ENCODE results near the gene DNAJC13. TPM values are rescaled to one million over a fixed set of nuclear protein-coding genes. Genes with fewer than 3 reads are reported as not detected.

The DNAJC13 gene
- total RNA-seq, 1 experiment from 2014 or later = 43.2 TPM

DNA sequence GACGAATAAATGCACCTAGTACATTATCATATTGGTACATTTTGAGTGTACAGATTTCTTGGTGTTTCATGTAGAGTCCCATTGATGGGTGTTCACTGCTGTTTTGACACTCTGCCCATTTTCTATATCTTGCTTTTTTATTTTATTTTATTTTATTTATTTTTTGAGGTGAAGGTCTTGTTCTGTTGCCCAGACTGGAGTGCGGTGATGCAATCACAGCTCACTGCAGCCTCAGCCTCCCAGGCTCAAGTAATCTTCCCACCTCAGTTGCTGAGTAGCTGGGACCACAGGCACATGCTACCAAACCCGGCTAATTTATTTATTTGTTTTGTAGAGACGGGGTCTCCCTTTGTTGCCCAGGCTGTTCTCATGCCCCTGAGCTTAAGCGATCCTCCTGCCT lies 44.2 kb downstream of the DNAJC13 start:
- Histone ChIP-seq H3K27ac (no peak overlapping the region), H3K27me3 (replicated peaks) (no peaks in the 10 kb centered on the region), H3K4me3 (no peak overlapping the region), H3K36me3 (peaks cover 72% of the 10 kb centered on the region), H3K4me1 (replicated peaks) (no peaks in the 10 kb centered on the region), H3K9me3 (replicated peaks) (no peaks in the 10 kb centered on the region)
- no peak for DNase-seq (ENCODE audit: low read depth in 1 of 2, low spot score in 2 of 2)

DNA sequence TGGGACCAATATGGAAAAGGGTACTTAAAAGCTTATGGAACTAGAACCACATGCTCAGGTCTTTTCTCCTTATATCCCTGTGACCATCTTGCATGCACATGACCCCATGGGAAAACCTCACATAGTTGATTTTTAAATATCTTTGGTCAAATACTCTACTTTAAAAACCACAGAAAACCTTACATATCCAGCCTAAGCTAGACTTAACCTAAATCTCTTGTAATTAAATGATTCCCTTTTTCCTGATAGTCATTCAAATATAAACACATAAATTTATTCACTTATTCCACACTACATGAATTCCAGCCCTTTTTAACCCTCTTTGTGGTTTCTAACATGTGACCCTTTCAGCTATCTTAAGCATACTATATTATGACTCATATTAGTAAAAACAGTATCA lies 46.8 kb downstream of the DNAJC13 start:
- Histone ChIP-seq H3K36me3 (peaks cover 72% of the 10 kb centered on the region), H3K9me3 (replicated peaks) (no peaks in the 10 kb centered on the region), H3K4me3 (no peak overlapping the region), H3K27me3 (replicated peaks) (no peaks in the 10 kb centered on the region), H3K4me1 (replicated peaks) (no peaks in the 10 kb centered on the region), H3K27ac (no peak overlapping the region)
- no peak for DNase-seq (ENCODE audit: low read depth in 1 of 2, low spot score in 2 of 2)

DNA sequence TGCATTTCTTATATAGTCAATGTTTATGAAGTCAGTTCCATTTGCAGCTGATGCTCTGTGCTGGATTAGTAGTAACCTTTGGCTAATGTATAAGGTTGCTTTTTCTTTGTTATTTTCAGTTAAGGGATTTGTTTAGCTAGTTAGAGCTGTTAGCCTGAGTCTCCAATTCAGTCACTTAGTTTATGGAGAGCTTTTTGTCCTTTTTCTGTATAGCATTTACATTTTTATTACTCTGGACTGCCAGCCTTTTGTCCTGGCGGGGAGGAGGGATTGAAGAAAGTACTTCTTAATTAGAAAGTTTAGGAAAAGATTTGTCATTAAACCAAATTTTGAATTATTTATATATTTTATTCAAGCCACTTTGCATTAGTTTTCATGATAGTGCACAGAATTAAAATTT lies 52.0 kb downstream of the DNAJC13 start:
- H3K4me3 ChIP-seq = no peak overlapping the region
- H3K27ac ChIP-seq = no peak overlapping the region
- DNase-seq (ENCODE audit: low read depth in 1 of 2, low spot score in 2 of 2) = no peak
- H3K27me3 ChIP-seq (replicated peaks) = no peaks in the 10 kb centered on the region
- H3K9me3 ChIP-seq (replicated peaks) = no peaks in the 10 kb centered on the region
- H3K4me1 ChIP-seq (replicated peaks) = no peaks in the 10 kb centered on the region
- peaks cover 54% of the 10 kb centered on the region for H3K36me3 ChIP-seq

DNA sequence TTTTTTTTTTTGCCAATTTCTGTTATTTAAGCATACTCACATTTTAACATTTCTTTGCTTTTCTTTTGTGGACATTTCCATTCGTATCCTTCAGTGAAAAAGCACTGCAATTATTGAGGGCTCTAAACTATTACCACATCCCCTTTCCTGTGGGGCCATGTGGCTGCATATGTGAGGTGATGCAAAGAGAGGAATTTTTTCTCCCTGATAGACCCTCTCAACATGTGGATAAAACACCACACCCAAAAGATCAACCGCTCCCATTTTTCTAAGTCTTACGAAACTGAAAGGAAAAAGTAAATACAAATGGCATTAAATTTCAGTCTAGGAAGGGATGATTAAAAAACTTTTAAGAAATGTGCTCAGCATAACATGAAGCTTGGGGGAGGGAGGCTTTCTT lies 68.8 kb downstream of the DNAJC13 start:
- DNase-seq (ENCODE audit: low read depth in 1 of 2, low spot score in 2 of 2) = no peak
- H3K4me3 ChIP-seq = no peak overlapping the region
- H3K27me3 ChIP-seq (replicated peaks) = no peaks in the 10 kb centered on the region
- peaks cover 57% of the 10 kb centered on the region for H3K36me3 ChIP-seq
- no peak overlapping the region for H3K27ac ChIP-seq
- H3K4me1 ChIP-seq (replicated peaks) = no peaks in the 10 kb centered on the region
- no peaks in the 10 kb centered on the region for H3K9me3 ChIP-seq (replicated peaks)

- no peak overlapping the region for H3K27ac ChIP-seq
- peaks cover 61% of the 10 kb centered on the region for H3K36me3 ChIP-seq
- H3K9me3 ChIP-seq (replicated peaks) = no peaks in the 10 kb centered on the region
- H3K4me1 ChIP-seq (replicated peaks) = no peaks in the 10 kb centered on the region
- DNase-seq (ENCODE audit: low read depth in 1 of 2, low spot score in 2 of 2) = no peak
- H3K4me3 ChIP-seq = no peak overlapping the region
- H3K27me3 ChIP-seq (replicated peaks) = no peaks in the 10 kb centered on the region
Measured at GRCh38 chr3:132488151-132488550, 70.8 kb downstream of the DNAJC13 start.

DNA sequence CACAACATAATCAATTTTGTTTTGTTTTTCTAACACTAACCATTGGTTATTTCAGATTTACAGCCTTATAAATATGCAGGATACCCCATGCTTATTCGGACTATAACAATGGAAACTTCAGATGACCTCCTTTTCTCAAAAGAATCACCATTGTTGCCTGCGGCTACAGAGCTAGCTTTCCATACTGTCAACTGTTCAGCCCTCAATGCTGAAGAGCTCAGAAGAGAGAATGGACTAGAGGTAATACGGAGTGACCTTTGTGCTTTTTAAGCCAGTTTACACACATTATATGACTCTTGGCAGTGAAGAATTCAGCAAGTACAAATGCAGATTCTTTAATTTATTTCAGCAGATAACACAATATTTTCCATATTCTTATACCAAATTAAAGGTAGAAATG lies 81.8 kb downstream of the DNAJC13 start:
- Histone ChIP-seq H3K4me3 (no peak overlapping the region), H3K27me3 (replicated peaks) (no peaks in the 10 kb centered on the region), H3K4me1 (replicated peaks) (no peaks in the 10 kb centered on the region), H3K9me3 (replicated peaks) (no peaks in the 10 kb centered on the region), H3K36me3 (peaks cover 86% of the 10 kb centered on the region), H3K27ac (no peak overlapping the region)
- no peak for DNase-seq (ENCODE audit: low read depth in 1 of 2, low spot score in 2 of 2)

GRCh38 chr3:132503559-132503958 lies 86.3 kb downstream of the DNAJC13 start:
- H3K9me3 ChIP-seq (replicated peaks) = no peaks in the 10 kb centered on the region
- H3K27ac ChIP-seq = no peak overlapping the region
- peaks cover 82% of the 10 kb centered on the region for H3K36me3 ChIP-seq
- H3K4me3 ChIP-seq = no peak overlapping the region
- no peak for DNase-seq (ENCODE audit: low read depth in 1 of 2, low spot score in 2 of 2)
- no peaks in the 10 kb centered on the region; the same call in 1 of the 2 replicates for H3K4me1 ChIP-seq (replicated peaks)
- H3K27me3 ChIP-seq (replicated peaks) = no peaks in the 10 kb centered on the region

DNA sequence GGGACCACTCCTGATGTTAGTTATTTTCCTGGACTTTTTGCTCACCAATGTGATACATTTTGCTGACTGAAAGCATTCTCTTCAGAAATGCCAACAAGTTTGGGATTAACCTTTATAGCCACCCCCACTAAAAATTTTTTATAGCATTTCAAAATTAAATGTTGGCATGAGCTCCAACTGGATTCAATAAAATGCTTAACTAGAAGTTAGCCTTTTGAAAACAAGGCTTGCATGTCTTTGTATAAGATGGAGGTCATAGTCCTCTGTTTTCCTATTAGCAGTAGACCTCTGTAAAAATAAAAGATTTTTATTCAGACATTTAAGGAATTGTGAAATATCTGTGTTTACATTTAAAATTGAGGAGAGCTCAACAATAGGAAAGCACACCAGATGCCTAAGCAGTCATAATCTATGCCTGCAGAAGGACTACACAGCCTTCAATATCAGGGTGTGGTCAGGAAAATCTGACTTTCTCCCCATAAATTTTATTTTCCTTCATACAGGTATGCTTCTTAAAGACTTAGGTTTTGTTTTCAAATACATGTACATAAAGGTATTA lies 87.2 kb downstream of the DNAJC13 start:
- H3K4me3 ChIP-seq = no peak overlapping the region
- no peaks in the 10 kb centered on the region for H3K27me3 ChIP-seq (replicated peaks)
- no peaks in the 10 kb centered on the region; the same call in 1 of the 2 replicates for H3K4me1 ChIP-seq (replicated peaks)
- no peak overlapping the region for H3K27ac ChIP-seq
- DNase-seq (ENCODE audit: low read depth in 1 of 2, low spot score in 2 of 2) = no peak
- peaks cover 82% of the 10 kb centered on the region for H3K36me3 ChIP-seq
- no peaks in the 10 kb centered on the region for H3K9me3 ChIP-seq (replicated peaks)

- H3K4me3 ChIP-seq = no peak overlapping the region
- DNase-seq (ENCODE audit: low read depth in 1 of 2, low spot score in 2 of 2) = no peak
- H3K36me3 ChIP-seq = peaks cover 75% of the 10 kb centered on the region
- H3K4me1 ChIP-seq (replicated peaks) = no peaks in the 10 kb centered on the region; the same call in 1 of the 2 replicates
- no peaks in the 10 kb centered on the region for H3K9me3 ChIP-seq (replicated peaks)
- H3K27ac ChIP-seq = no peak overlapping the region
- no peaks in the 10 kb centered on the region for H3K27me3 ChIP-seq (replicated peaks)
Measured at GRCh38 chr3:132507657-132508056, 90.4 kb downstream of the DNAJC13 start.

DNA sequence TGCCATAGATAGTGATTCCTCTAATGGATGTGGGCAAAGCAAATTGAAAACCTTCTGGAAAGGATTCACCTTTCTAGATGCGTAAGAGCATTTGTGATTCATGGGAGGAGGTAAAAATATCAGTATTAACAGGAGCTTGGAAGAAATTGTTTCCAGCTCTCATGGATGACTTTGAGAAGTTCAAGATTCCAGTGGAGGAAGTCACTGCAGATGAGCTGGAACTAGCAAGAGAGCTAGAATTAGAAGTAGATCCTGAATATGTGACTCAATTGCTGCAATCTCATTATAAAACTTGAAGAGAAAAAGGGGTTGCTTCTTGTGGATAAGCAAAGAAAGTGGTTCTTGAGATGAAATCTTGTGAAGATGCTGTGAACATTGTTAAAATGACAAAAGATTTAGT lies 91.8 kb downstream of the DNAJC13 start:
- Histone ChIP-seq H3K4me3 (no peak overlapping the region), H3K27me3 (replicated peaks) (no peaks in the 10 kb centered on the region), H3K4me1 (replicated peaks) (no peaks in the 10 kb centered on the region; the same call in 1 of the 2 replicates), H3K36me3 (peaks cover 79% of the 10 kb centered on the region), H3K27ac (no peak overlapping the region), H3K9me3 (replicated peaks) (no peaks in the 10 kb centered on the region)
- no peak for DNase-seq (ENCODE audit: low read depth in 1 of 2, low spot score in 2 of 2)

- DNase-seq (ENCODE audit: low read depth in 1 of 2, low spot score in 2 of 2) = no peak
- Histone ChIP-seq H3K4me3 (no peak overlapping the region), H3K36me3 (peaks cover 83% of the 10 kb centered on the region), H3K4me1 (replicated peaks) (no peaks in the 10 kb centered on the region; the same call in 1 of the 2 replicates), H3K27me3 (replicated peaks) (no peaks in the 10 kb centered on the region), H3K9me3 (replicated peaks) (no peaks in the 10 kb centered on the region), H3K27ac (no peak overlapping the region)
Measured at GRCh38 chr3:132509506-132509905, 92.2 kb downstream of the DNAJC13 start.

GRCh38 chr3:132513057-132513456 lies 95.8 kb downstream of the DNAJC13 start:
- H3K4me3 ChIP-seq = no peak overlapping the region
- H3K4me1 ChIP-seq (replicated peaks) = no peaks in the 10 kb centered on the region
- no peaks in the 10 kb centered on the region for H3K27me3 ChIP-seq (replicated peaks)
- H3K36me3 ChIP-seq = peaks cover 88% of the 10 kb centered on the region
- no peak for DNase-seq (ENCODE audit: low read depth in 1 of 2, low spot score in 2 of 2)
- no peaks in the 10 kb centered on the region for H3K9me3 ChIP-seq (replicated peaks)
- H3K27ac ChIP-seq = no peak overlapping the region

GRCh38 chr3:132517311-132517710 lies 100.0 kb downstream of the DNAJC13 start:
- Histone ChIP-seq H3K27me3 (replicated peaks) (no peaks in the 10 kb centered on the region), H3K4me1 (replicated peaks) (no peaks in the 10 kb centered on the region), H3K27ac (no peak overlapping the region), H3K9me3 (replicated peaks) (no peaks in the 10 kb centered on the region), H3K36me3 (peaks cover 89% of the 10 kb centered on the region), H3K4me3 (no peak overlapping the region)
- no peak for DNase-seq (ENCODE audit: low read depth in 1 of 2, low spot score in 2 of 2)

GRCh38 chr3:132519914-132520313 lies 102.6 kb downstream of the DNAJC13 start:
- H3K27ac ChIP-seq = no peak overlapping the region
- H3K9me3 ChIP-seq (replicated peaks) = no peaks in the 10 kb centered on the region
- H3K27me3 ChIP-seq (replicated peaks) = no peaks in the 10 kb centered on the region
- H3K4me1 ChIP-seq (replicated peaks) = no peaks in the 10 kb centered on the region
- no peak for DNase-seq (ENCODE audit: low read depth in 1 of 2, low spot score in 2 of 2)
- H3K4me3 ChIP-seq = no peak overlapping the region
- peaks cover 89% of the 10 kb centered on the region for H3K36me3 ChIP-seq

DNA sequence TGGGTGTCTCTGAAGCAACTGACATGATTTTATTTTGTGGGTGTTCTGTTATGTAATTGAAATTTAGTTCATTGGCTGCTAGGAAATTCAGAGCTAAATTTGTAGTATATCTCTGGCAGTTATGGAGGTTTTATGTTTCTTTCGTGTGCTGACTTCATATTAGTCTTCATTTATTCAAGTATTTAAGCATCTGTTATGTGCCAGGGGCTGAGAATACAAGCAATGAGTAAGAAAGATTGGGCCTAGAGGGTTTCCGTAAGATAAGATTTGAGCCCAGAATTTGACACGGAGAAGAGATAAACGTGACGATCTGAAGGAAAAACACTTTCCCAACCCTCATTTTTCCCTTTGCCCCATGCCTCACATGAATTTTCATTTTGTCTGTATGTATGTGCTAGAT lies 104.6 kb downstream of the DNAJC13 start:
- no peak for DNase-seq (ENCODE audit: low read depth in 1 of 2, low spot score in 2 of 2)
- Histone ChIP-seq H3K27ac (no peak overlapping the region), H3K4me1 (replicated peaks) (no peaks in the 10 kb centered on the region), H3K36me3 (peaks cover 88% of the 10 kb centered on the region), H3K27me3 (replicated peaks) (no peaks in the 10 kb centered on the region), H3K4me3 (no peak overlapping the region), H3K9me3 (replicated peaks) (no peaks in the 10 kb centered on the region)

Measured in SJSA1 (cell line).